GM12891 (cell line): ENCODE measurements around the gene LTB.
A peak's percentile ranks its signal among the peaks of the same experiment; 100 is the strongest.

Source experiments
- DNase-seq: peaks from one replicate; pipeline ENCODE4 v3.0.0; 2011; ENCODE audit warnings: low spot score; ENCODE audit not compliant: insufficient read length
- FAIRE-seq: peaks from 2 replicates; lab custom pipeline; 2011; peaks lifted over from hg19 to GRCh38; lab: Jason Lieb, UNC
- PAX5 ChIP-seq: IDR thresholded peaks from 2 replicates; pipeline ENCODE4 v1.6.1; 2011; ENCODE audit warnings: low read length, moderate library complexity, mild to moderate bottlenecking; ENCODE audit not compliant: insufficient read depth, severe bottlenecking
- POLR2A ChIP-seq: IDR thresholded peaks from 2 replicates; pipeline ENCODE4 v1.6.1; 2011; ENCODE audit warnings: low read depth, low read length, control low read depth
- POLR2AphosphoS5 ChIP-seq: IDR thresholded peaks from 2 replicates; pipeline ENCODE4 v1.6.1; 2011; ENCODE audit warnings: low read depth, low read length, control low read depth
- POU2F2 ChIP-seq: IDR thresholded peaks from 2 replicates; pipeline ENCODE4 v1.6.1; 2011; ENCODE audit warnings: low read depth, mild to moderate bottlenecking, control low read depth, low read length, moderate library complexity
- SPI1 ChIP-seq: IDR thresholded peaks from 2 replicates; pipeline ENCODE4 v1.6.1; 2011; ENCODE audit warnings: low read depth, low read length, control low read depth
- TAF1 ChIP-seq: IDR thresholded peaks from 2 replicates; pipeline ENCODE4 v1.6.1; 2011; ENCODE audit warnings: low read depth, low read length, control low read depth

The LTB gene

DNA sequence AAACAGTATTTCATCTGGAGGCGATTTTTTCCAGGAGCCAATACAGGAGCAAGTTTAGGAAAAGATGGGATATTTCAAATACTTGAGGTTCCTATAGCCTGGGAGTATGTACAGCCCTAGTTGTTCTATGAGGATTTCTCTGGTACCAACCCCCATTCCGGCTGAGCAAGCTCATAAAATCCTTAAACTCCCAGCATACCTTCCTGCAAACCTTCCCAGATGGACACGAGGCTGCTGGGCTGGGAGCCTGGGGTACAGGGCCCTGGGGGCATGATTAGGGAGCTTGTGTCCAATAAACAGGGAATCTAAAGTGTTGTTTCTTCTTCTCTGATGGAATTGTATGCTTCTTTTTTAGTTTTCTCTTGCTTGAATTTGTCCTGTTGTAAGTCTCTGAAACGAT is 39.8 kb upstream of the LTB start:
- TF ChIP-seq PAX5 (no peak), TAF1 (no peak), POLR2AphosphoS5 (no peak), SPI1 (no peak), POU2F2 (no peak), POLR2A (no peak)
- no peak for DNase-seq
- no peak for FAIRE-seq

DNA sequence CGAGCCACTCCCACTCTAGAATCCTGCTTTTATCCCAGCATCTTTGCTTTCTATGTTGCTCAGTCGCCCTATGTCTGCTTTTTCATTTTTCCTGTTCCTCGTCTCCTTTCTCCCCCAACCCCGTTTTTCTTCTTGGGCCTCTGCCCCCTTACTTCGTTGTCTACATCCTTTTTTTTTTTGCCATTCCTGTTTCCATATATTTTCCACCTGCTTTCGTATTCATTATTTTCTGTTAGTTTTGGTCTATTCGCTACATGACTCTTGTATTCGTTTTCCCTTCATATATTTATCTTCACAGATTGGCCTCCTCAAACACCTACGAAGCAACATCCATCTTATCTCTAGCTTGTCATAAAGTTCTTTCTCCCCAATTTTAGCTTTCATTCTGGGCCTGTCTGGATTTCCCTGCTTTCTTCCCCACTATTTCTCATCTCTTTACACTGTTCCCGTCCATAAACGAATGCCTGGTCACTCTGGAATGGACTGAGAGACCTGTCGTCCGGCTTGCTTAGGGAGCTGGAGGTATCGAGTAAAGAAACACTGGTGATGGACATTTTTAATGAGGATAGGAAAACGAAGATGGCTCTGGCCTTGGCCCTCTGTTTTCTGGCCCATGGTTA is 39.2 kb upstream of the LTB start:
- TF ChIP-seq SPI1 (no peak), TAF1 (no peak), POU2F2 (no peak), POLR2AphosphoS5 (no peak)
- no peak for DNase-seq
- no peak for FAIRE-seq

DNA sequence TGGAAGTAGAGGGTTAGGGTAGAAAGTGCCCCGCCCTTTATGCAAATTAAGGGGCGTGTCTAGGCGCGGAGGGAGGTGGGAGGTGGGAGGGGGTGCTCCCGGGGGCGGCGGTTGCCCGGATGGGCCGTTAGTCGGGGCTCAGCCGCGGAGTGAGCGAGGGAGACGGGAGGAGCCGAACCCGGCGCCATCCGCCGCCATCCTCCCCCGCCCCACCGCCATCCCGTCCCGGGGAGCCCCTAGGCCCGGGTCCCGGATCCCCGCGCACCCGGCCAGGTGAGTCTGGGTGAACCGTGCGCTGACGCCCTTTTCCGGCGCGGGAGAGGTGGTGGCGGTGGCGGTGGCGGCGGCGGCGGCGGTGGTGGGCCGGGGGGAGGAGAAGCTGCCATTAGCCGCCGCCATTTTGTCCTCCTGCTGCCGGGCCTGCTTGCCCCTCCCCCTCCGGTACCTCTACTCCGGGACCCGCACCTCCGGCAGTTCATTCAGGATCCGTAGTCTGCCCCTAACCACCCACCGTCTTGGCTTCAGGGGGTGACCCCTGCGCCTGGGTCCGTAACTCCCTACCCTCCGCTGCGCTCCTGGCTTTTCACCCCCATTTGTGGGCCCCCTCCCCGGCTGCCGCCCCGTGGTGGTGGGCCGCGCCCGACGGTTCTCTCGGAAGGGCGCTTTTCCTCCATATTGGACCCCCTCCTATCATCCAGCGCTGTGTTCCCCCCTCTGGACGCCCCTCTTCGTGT is 38.5 kb upstream of the LTB start, which contains the start of gene PRRC2A:
PRRC2A (plus strand) TSS at position 130 of the 734 bp plus-strand sequence. CDS start 2,075 bp downstream, outside the sequence.
- FAIRE-seq (peak; percentile 40), DNase-seq (peak; percentile 75)
- peak; percentile 82 for TF ChIP-seq POLR2AphosphoS5
- peak; percentile 24 for TF ChIP-seq POLR2A
- 0 out of 2 replicates have a peak, but pooled peaks have one; percentile 87 for TF ChIP-seq POU2F2
- TF ChIP-seq SPI1: no peak
- TF ChIP-seq TAF1: peak; percentile 93
- peak; percentile 3 for TF ChIP-seq PAX5

DNA sequence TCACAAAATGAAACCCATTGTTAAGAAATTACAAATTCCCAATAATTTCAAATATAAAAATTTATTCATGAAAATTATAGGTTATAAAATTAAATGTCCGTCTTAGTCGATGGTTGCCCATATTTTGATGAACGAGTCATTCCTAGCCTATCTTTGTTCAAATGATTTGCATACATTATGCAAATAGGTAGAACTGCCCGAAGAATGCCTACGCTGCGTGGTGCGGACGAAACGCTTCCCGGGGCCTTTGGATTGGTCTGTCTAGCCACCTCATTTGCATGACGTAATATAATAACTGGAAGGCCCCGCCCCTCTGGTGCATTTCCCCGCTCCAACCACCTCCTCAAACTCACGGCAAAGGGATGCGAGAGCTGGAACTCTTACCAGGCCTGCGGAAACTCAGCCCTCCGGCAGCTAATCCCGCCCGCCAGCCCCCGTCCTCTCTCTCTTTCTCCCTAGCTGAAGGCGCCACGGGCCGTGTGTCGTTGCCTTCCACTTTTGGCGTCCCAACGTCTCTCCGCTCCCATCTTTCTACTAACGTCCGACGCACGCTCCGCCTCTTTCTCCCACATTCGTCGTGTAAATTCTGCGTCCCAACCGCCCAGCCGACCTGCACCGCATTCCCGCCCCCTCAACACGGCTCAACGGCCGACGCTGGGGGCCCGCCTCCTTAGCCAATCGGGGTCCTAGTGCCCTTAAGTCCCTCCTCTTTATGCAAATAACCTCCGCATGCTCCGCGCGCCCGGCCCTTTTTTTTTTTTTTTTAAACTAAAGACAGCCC is 37.8 kb upstream of the LTB start:
- FAIRE-seq: peak; percentile 96
- peak; percentile 89 for DNase-seq
- TF ChIP-seq PAX5 (no peak), POU2F2 (peak; percentile 99), TAF1 (peak; percentile 63; the same call in 1 of the 2 replicates), POLR2A (peak; percentile 90), SPI1 (no peak), POLR2AphosphoS5 (peak; percentile 95)

DNA sequence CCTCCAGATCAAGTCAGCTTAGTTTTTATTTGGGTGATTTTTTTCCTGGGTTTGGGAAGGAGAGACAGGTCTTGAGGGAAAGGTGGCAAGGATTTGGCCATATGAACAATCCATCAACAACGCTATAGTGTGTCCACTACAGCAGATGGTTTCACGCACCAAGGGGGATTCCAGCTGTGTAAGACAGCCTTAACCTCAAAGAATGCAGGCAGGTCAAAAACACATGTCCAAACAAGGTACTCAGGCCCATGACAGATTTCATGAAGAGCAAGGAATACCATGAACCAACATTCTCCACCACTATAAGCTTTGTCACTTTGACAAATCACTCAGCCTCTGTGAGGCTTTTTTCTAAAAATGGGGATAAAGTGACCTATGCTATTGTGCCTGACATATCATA is 34.8 kb upstream of the LTB start:
- no peak for TF ChIP-seq POU2F2
- TF ChIP-seq POLR2AphosphoS5: no peak
- TF ChIP-seq PAX5: no peak
- TF ChIP-seq POLR2A: no peak
- TF ChIP-seq TAF1: no peak
- no peak for TF ChIP-seq SPI1
- peak; percentile 85 for FAIRE-seq
- DNase-seq: no peak

DNA sequence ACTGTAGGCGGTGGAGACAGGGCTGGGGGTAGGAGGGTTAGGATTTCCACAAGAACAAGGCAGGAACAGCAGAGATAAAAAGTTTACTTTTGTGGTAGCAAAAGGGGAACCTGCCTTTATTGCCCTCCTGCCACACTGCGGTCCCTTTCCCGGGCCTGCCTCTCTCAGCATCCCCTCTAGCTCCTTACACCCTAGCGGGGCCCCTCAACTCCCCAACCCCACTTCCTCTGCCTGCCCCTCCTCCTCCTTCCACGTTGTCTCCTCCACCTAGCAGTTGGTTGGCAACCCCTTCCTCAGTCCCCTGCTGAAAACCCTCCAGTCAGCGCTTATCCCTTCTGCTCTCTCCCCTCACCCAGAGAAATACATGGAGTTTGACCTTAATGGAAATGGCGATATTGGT is 33.5 kb upstream of the LTB start:
- peak; percentile 64 for FAIRE-seq
- no peak for DNase-seq
- TF ChIP-seq POLR2A (peak; percentile 64), SPI1 (peak; percentile 74), POLR2AphosphoS5 (no peak)

DNA sequence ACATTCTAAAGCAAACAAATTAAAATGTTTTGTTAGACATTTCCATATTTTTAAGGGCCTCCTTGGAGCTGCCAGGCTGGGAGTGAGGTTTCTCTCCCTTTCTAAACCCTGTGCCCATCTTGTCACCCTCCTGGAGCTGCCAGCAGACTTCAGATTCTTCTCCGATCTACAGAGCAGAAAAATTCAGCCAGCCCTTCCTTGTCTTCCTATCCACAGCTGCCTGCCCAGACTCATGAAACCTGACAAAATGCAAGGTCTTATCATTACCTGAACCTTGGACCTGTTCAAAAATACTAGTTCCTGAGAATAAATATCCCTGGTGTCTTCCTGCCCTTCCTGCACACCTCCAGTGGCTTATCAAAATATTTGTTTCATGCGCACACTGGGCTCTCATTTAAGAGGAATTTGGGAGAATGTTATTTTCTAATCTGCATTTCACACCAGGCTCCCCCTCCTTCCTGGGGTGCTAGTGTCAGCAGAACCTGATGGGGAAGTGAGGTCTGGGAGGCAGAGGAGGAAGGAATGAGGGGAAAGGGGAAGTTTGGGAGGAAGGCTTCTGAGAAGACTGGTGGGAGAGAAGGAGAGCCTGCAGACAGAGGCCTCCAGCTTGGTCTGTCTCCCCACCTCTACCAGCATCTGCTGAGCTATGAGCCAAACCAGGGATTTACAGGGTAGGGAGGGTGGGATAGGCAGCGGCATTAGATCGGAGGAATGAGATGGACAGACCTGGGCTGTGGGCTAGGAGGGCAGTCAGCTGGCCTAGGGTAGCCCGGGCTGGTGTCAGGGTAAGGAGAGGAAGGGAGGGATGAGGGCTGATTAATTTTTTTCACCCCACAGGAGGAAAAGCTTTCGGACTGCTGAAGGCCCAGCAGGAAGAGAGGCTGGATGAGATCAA is 32.7 kb upstream of the LTB start, which contains the start of gene AIF1:
AIF1 (plus strand) TSS at position 551 of the 895 bp plus-strand sequence; CDS start at position 647, 96 bp downstream.
- FAIRE-seq (no peak), DNase-seq (no peak)
- TF ChIP-seq POU2F2 (no peak), SPI1 (0 out of 2 replicates have a peak, but pooled peaks have one; percentile 42)

DNA sequence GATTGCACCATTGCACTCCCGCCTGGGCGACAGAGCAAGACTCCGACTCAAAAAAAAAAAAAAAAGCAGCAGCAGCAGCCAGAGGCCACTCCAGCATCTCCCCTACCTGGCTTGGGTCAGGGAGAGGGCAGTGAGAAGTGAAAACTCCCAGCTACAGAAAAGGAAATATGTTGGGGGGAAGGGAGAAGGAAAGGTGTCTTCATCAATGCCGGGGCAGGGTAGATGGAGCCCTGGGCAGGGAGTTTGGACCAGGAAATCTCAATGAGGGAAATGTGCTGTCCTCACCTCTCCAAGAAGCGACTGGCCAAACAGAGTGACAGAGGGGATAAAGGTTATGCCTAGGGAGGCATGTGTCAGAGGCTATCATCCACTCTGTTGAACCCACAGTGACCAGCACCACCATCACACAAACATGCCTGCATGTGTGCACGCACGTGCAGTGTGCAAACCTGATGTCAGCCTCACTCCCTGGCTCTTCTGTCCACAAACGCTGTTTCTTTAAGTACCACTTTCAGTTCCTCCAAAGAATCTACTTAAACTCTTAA is 31.9 kb upstream of the LTB start:
- FAIRE-seq: peak; percentile 97
- TF ChIP-seq SPI1: peak; percentile 93
- TF ChIP-seq PAX5: no peak
- no peak for TF ChIP-seq POLR2AphosphoS5
- TF ChIP-seq TAF1: no peak
- no peak for DNase-seq

DNA sequence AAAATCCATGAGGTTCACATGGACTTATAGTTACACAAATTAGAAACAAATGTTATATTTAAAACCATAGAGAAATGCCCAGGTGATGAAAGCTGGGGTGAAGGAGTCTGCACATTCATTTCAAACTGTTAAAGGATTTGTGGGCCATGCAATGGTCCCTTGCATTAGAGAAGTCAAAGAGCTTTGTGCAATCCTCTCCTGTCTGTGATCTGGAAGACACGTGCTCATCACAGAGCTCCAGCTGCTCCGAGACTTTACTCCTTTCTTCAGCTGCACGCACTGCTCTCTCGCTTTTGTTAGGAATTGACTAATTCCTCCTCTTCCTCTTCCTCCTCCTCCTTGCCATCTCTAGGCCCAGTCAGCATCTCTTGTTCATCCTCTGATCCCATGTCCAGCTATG is 28.7 kb upstream of the LTB start:
- no peak for TF ChIP-seq TAF1
- no peak for TF ChIP-seq POU2F2
- no peak for DNase-seq
- FAIRE-seq: no peak
